GM20431 (cell line): Measurements from ENCODE around the gene RNF17.
"Not testable (repeated sequence)": the region's sequence is repeated elsewhere in the genome, so short reads cannot be mapped to it uniquely, and the experiment has no call there.

Source experiments
- in situ Hi-C: fragments of 300-500 bp; cut with MseI, MboI; formaldehyde crosslinking; loops from one replicate; pipeline ENCODE4 v1.15.0; 2020; ENCODE audit warnings: low sequenced_read_pairs; ENCODE audit not compliant: unreplicated experiment

RNF17 gene

DNA sequence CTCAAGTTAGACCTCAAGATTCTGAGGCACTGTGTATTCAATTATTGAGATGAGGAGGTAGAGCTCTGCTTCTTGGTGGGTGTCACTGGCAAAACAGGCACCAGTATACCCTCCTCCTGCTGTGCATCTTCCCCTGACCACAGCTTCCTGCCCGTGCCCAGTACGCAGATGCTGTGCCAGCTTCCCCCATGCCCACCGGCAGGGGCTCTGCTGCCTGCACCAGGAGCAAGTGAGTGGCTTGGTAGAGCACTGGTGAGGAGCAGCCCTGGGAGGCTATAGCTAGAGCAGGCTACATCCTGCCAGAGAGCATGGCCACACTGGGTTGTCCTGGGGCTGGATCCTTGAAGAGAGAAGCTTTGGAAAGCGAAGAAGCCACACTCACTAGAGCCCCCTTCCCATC, 21.0 kb upstream of the RNF17 start:
- in situ Hi-C loops: no loop called here

GRCh38 chr13:24744247-24744646, 19.7 kb upstream of the RNF17 start:
- in situ Hi-C loops: no loop called here

- in situ Hi-C loops: no loop called here
These were observed 18.5 kb upstream of the RNF17 start for GRCh38 chr13:24745516-24745860.

GRCh38 chr13:24745861-24746617, 17.9 kb upstream of the RNF17 start:
- in situ Hi-C loops: no loop called here

- in situ Hi-C loops: no loop called here
These were observed 17.2 kb upstream of the RNF17 start for GRCh38 chr13:24746618-24747247.

GRCh38 chr13:24747248-24748060, 16.5 kb upstream of the RNF17 start:
- in situ Hi-C loops: no loop called here

- in situ Hi-C loops: no loop called here
These were observed 15.9 kb upstream of the RNF17 start for GRCh38 chr13:24748061-24748400.

- in situ Hi-C loops: no loop called here
These were observed 4.8 kb upstream of the RNF17 start for GRCh38 chr13:24759197-24759596.

GRCh38 chr13:24764276-24764630, 284 bp downstream of the RNF17 start:
- in situ Hi-C loops: no loop called here

GRCh38 chr13:24777171-24777570, 13.2 kb downstream of the RNF17 start:
- in situ Hi-C loops: no loop called here

DNA sequence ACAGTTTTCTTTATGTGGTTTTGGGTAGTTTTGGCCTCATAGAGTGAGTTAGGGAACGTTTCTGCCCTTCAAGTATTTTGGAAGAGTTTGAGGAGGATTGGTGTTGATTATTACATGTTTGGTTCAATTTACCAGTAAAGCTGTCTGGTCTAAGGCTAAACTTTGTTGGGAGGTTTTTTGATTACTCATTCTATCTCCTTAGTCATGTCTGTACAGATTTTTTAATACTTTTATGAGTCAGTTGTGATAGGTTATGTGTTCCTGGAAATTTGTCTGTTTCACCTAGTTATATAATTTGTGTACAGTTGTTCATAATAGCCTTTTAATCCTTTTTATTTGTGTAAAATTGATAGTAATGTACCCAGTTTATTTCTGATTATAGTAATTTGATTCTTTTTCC, 20.4 kb downstream of the RNF17 start:
- in situ Hi-C loops: no loop called here

DNA sequence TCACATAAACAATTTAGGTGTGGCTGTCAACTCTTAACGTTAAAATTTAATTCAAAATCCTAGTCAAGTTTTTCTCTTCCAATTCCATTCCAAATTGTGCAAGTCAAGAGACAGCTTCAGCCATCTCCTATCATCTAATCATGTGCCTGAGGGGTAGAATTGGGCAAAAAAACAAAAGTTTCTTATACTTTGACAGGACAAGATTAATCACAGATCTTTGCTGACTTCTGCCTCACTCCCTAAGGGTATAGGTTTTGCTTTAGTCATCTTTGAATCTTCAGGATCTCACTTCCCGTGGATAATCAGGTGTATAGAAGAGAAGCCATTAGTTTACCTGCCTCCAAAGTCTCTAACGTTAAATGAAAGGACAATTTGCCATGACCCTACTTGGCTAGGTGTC, 24.6 kb downstream of the RNF17 start:
- in situ Hi-C loops: no loop called here

GRCh38 chr13:24802074-24802473, 38.1 kb downstream of the RNF17 start:
- in situ Hi-C loops: no loop called here

- in situ Hi-C loops: no loop called here
These were observed 57.2 kb downstream of the RNF17 start for GRCh38 chr13:24821207-24821606.

DNA sequence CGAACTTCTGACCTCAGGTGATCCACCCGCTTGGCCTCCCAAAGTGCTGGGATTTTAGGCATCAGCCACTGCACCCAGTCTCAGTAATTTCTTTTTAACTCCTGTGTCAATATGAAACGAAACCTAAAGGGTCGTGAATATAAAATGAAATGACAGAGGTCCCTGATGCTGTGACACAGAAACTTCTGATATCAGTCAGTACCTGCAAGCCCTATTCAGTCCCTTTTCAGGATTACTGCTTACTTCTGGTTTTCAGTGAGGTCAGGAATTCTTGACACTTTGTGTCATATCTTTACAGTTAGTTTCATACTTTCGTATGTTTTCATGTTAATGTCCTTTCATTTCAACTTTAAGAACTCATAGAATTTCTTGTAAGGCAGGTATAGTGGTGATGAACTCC, 58.7 kb downstream of the RNF17 start:
- in situ Hi-C loops: no loop called here

DNA sequence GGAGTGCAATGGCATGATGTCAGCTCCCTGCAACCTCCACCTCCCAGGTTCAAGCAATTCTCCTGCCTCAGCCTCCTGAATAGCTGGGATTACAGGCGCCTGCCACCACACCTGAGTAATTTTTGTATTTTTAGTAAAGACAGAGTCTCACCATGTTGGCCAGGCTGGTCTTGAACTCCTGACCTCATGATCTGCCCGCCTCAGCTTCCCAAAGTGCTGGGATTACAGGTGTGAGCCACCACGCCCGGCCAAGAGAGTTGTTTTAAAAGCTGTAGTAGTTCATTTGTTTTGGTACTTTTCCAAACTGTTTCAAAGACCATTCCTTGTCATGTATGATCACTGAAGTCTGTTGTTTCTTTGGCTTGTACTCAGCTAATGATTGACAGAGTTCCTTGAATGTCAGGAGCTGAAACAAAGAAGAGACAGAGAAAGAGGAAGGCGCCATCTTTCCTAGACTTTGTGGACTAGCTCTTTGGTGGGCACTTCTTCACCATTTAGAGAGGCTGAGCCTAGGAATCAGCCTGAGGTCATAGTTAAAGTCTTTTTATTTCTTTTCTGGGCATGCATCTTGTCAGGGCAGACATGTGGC, 59.2 kb downstream of the RNF17 start:
- in situ Hi-C loops: not testable (repeated sequence)

DNA sequence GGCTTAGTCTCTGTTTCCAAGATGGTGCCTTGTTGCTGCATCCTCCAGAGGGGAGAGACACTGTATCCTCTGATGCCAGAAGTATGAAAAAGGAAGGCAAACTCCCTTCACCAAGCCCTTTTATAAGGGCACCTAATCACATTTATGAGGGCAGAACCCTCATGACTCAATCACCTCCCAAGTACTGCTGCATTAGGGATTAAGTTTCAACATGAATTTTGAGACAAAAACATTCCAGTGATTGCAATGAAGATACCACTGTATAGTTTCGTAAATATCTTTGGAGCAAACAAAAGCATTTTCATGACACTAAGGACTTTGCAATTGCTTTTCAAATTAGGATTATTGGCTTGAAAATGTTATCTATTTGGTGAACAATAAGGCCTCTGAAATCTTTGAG, 63.8 kb downstream of the RNF17 start:
- in situ Hi-C loops: no loop called here

GRCh38 chr13:24834902-24835510, 71.0 kb downstream of the RNF17 start:
- in situ Hi-C loops: no loop called here

- in situ Hi-C loops: not testable (repeated sequence)
These were observed 73.6 kb downstream of the RNF17 start for GRCh38 chr13:24837528-24837927.

DNA sequence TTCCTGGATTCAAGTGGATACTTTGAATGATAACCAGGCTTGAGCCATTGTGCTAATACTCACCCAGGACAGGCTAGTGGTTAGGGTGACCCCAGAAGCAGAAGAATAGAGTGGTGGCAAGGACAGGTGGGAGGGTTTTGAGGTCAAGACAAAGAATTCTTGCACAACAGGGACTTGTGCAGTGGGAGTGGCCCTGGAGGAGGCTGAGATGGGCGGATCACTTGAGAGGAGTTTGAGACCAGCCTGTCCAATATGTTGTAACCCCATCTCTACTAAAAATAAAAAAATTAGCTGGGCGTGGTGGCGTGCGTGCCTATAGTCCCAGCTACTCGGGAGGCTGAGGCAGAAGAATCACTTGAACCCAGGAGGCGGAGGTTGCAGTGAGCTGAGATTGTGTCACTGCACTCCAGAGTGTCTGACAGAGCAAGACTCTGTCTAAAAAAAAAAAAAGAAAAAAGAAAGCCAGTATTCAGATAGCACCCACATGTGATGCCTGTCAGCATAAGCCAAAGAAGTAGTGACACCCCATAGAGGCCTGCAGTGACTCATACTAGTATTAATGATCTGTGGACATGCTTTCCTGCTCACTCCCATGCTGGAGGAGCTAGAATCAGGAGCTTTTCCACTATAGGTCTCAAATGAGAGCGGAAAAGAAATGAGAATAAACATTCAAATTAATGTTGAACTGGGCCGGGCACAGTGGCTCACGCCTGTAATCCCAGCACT, 78.7 kb downstream of the RNF17 start:
- in situ Hi-C loops: no loop called here
